Skin of body (tissue), 2 donors: ENCODE measurements around the gene ACSF2. TPM values are rescaled to one million over a fixed set of nuclear protein-coding genes. Genes with fewer than 3 reads are reported as not detected.
A peak's percentile ranks its signal among the peaks of the same experiment; 100 is the strongest.
"Not testable (repeated sequence)": the region's sequence is repeated elsewhere in the genome, so short reads cannot be mapped to it uniquely, and the experiment has no call there.

Experiments
- DNase-seq: peaks from one replicate; lab custom pipeline; 2025; lab: John Stamatoyannopoulos, UW
- total RNA-seq: library from RNA; depleted of rRNA; stranded (reverse); fragments of >200 nt; gene quantifications from one replicate; pipeline ENCODE4 v1.2.3, GENCODE V29; 2014

Gene ACSF2
- 67.6 TPM for total RNA-seq

- DNase-seq = no peak
Measured at GRCh38 chr17:50425682-50426471, at the start of gene ACSF2. Gene ACSF2 (plus strand): TSS chr17:50426218. CDS start chr17:50426262, 44 bp downstream.

- no peak for DNase-seq
Measured at GRCh38 chr17:50379351-50380132, 46.5 kb upstream of the ACSF2 start.

- DNase-seq = no peak
Measured at GRCh38 chr17:50380369-50381259, 45.4 kb upstream of the ACSF2 start.

- no peak for DNase-seq
Measured at GRCh38 chr17:50381260-50381815, 44.7 kb upstream of the ACSF2 start.

- no peak for DNase-seq
Measured at GRCh38 chr17:50381920-50382319, 44.1 kb upstream of the ACSF2 start.

GRCh38 chr17:50382931-50383330 lies 43.1 kb upstream of the ACSF2 start:
- DNase-seq = no peak

- DNase-seq = no peak
Measured at GRCh38 chr17:50386510-50386909, 39.5 kb upstream of the ACSF2 start.

GRCh38 chr17:50388728-50389127 lies 37.3 kb upstream of the ACSF2 start:
- no peak for DNase-seq

- DNase-seq = no peak
Measured at GRCh38 chr17:50389534-50389933, 36.5 kb upstream of the ACSF2 start.

GRCh38 chr17:50392621-50393020 lies 33.4 kb upstream of the ACSF2 start:
- DNase-seq = no peak

- DNase-seq = no peak
Measured at GRCh38 chr17:50393700-50394099, 32.3 kb upstream of the ACSF2 start.

GRCh38 chr17:50394711-50395110 lies 31.3 kb upstream of the ACSF2 start:
- no peak for DNase-seq

GRCh38 chr17:50396261-50397110 lies 29.5 kb upstream of the ACSF2 start:
- DNase-seq = peak; percentile 49

GRCh38 chr17:50397111-50397918 lies 28.7 kb upstream of the ACSF2 start, which contains the start of gene LRRC59:
Gene LRRC59 (minus strand): TSS chr17:50397523. CDS start chr17:50397317, 206 bp downstream.
- DNase-seq = peak; percentile 83

- DNase-seq = no peak
Measured at GRCh38 chr17:50397919-50398285, 28.1 kb upstream of the ACSF2 start.

- DNase-seq = not testable (repeated sequence)
Measured at GRCh38 chr17:50398672-50399071, 27.3 kb upstream of the ACSF2 start.

GRCh38 chr17:50399591-50399990 lies 26.4 kb upstream of the ACSF2 start:
- DNase-seq = not testable (repeated sequence)

- not testable (repeated sequence) for DNase-seq
Measured at GRCh38 chr17:50405351-50405750, 20.7 kb upstream of the ACSF2 start.

GRCh38 chr17:50406578-50406977 lies 19.4 kb upstream of the ACSF2 start:
- no peak for DNase-seq
